Activated naive CD8-positive, alpha-beta T cell treated with anti-CD3 and anti-CD28 coated beads, Interleukin-2, amount 10 ng/mL, durations not matched to agents 7 days and 5 days (primary cell): Measurements from ENCODE around the gene CTXND1. TPM values are rescaled to one million over a fixed set of nuclear protein-coding genes. Genes with fewer than 3 reads are reported as not detected.
"Not testable (repeated sequence)": the region's sequence is repeated elsewhere in the genome, so short reads cannot be mapped to it uniquely, and the experiment has no call there.

ENCODE experiments used
- ATAC-seq: fragments of 150-1000 bp; cut with Tn5 transposase; one replicate; pipeline ENCODE4 v1.10.0; 2021; ENCODE audit warnings: low read depth, moderate library complexity
- POLR2A ChIA-PET: fragments of 350-600 bp; sonication (Branson Sonifier 250); formaldehyde crosslinking; loops from one replicate; lab custom pipeline; 2021; ENCODE audit warnings: antibody characterized with exemption; lab: Charles Lee
- DNase-seq: peaks from one replicate; pipeline ENCODE4 v3.0.0; 2021
- H3K27ac Mint-ChIP-seq: one replicate; pipeline ENCODE4 v1.8.0; 2022; ENCODE audit warnings: mild to moderate bottlenecking, mixed read lengths
- H3K27me3 Mint-ChIP-seq: one replicate; pipeline ENCODE4 v1.8.0; 2022; ENCODE audit warnings: mild to moderate bottlenecking, moderate library complexity, mixed read lengths
- H3K36me3 Mint-ChIP-seq: one replicate; pipeline ENCODE4 v1.8.0; 2021; ENCODE audit warnings: mild to moderate bottlenecking, mixed read lengths
- H3K4me1 Mint-ChIP-seq: one replicate; pipeline ENCODE4 v1.8.0; 2021; ENCODE audit warnings: mixed read lengths
- H3K4me3 Mint-ChIP-seq: one replicate; pipeline ENCODE4 v1.8.0; 2022; ENCODE audit warnings: mild to moderate bottlenecking, moderate library complexity, mixed read lengths
- H3K9me3 Mint-ChIP-seq: one replicate; pipeline ENCODE4 v1.8.0; 2021; ENCODE audit warnings: mixed read lengths
- total RNA-seq, 2 experiments: library from RNA; stranded (reverse); gene quantifications; one replicate each; pipeline ENCODE4 v1.2.3, GENCODE V29; 2021

Gene CTXND1
- total RNA-seq, 2 experiments from 2014 or later, result not detected

DNA sequence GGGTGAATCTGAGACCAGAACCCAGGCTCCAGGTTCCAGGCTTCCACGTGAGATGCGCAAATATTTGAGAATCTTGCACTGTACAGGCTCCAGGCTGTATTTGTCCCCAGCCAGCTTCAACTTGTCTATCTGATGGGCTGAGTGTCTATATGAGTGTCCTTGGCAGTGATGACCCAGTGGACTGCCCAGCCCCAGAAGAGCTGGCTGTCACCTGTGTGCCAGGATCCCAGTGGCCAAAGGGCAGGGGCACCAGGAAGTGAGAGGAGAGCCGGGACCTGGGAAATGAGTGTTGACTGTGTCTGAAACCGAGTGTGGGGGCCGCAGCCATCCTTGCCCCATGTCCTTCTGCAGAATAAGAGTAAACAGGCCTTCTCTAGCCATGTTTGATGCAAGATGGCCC, 88.8 kb downstream of the CTXND1 start:
- DNase-seq (no peak), ATAC-seq (no peak)
- Mint-ChIP-seq H3K9me3 (peaks cover 2% of the 10 kb centered on the region), H3K36me3 (peaks cover 44% of the 10 kb centered on the region), H3K27ac (no peak overlapping the region), H3K4me1 (peaks cover 22% of the 10 kb centered on the region), H3K27me3 (no peaks in the 10 kb centered on the region), H3K4me3 (no peak overlapping the region)
- POLR2A ChIA-PET, result no interaction called here

GRCh38 chr15:80162059-80162554, 89.9 kb downstream of the CTXND1 start:
- POLR2A ChIA-PET, result no interaction called here
- no peak for DNase-seq
- peaks cover 2% of the 10 kb centered on the region for H3K9me3 Mint-ChIP-seq
- no peak overlapping the region for H3K4me3 Mint-ChIP-seq
- peaks cover 20% of the 10 kb centered on the region for H3K4me1 Mint-ChIP-seq
- ATAC-seq, result no peak
- no peak overlapping the region for H3K27ac Mint-ChIP-seq
- H3K36me3 Mint-ChIP-seq, result peaks cover 43% of the 10 kb centered on the region
- H3K27me3 Mint-ChIP-seq, result no peaks in the 10 kb centered on the region

DNA sequence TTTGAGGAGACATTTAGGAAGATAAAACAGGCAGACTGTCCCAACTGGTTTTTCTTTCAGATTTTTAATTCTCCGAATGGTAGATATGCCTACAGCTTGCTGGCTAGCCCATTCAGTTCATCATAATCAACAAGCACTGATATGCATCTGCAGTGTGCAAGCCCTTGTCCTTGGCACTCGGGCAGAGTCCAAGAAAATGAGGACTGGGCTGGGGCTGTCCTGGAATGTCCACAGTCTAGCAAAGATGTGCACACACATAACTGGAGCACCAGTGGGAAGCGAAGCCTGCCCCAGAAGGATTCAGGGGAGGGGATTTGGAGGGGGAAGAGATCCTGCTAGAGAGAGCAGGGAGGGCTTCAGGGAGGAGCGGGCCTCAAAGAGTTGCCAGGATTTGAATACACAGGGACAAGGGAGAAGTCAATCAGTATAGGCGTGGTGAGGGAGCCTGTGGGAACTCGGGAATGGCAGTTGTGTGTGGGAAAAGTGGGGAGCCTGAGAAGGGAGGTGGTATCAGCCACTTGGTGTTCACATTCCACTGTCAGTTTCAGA, 90.5 kb downstream of the CTXND1 start:
- H3K4me1 Mint-ChIP-seq, result peaks cover 19% of the 10 kb centered on the region
- peaks cover 43% of the 10 kb centered on the region for H3K36me3 Mint-ChIP-seq
- peaks cover 2% of the 10 kb centered on the region for H3K9me3 Mint-ChIP-seq
- ATAC-seq, result no peak
- H3K4me3 Mint-ChIP-seq, result no peak overlapping the region
- POLR2A ChIA-PET, result interaction anchor here (0.5 to 2.1 kb wide), 4 partner anchors 13 to 194 kb away, joined by 3 to 15 read pairs (median 4); partner anchors contain the start of gene ZFAND6
- DNase-seq, result no peak
- no peaks in the 10 kb centered on the region for H3K27me3 Mint-ChIP-seq
- peak overlapping the region; percentile 89 for H3K27ac Mint-ChIP-seq

- Mint-ChIP-seq H3K4me3 (peak overlapping the region; percentile 42), H3K4me1 (peaks cover 20% of the 10 kb centered on the region), H3K36me3 (peaks cover 44% of the 10 kb centered on the region), H3K9me3 (peaks cover 2% of the 10 kb centered on the region), H3K27me3 (no peaks in the 10 kb centered on the region), H3K27ac (peak overlapping the region; percentile 89)
- POLR2A ChIA-PET, result interaction anchor here (0.5 to 2.1 kb wide), 9 partner anchors 9 to 306 kb away, joined by 3 to 15 read pairs (median 3); partner anchors contain the start of gene ZFAND6
- DNase-seq (peak; percentile 59), ATAC-seq (peak; percentile 98)
Observed at GRCh38 chr15:80160570-80161156, 91.3 kb downstream of the CTXND1 start.

DNA sequence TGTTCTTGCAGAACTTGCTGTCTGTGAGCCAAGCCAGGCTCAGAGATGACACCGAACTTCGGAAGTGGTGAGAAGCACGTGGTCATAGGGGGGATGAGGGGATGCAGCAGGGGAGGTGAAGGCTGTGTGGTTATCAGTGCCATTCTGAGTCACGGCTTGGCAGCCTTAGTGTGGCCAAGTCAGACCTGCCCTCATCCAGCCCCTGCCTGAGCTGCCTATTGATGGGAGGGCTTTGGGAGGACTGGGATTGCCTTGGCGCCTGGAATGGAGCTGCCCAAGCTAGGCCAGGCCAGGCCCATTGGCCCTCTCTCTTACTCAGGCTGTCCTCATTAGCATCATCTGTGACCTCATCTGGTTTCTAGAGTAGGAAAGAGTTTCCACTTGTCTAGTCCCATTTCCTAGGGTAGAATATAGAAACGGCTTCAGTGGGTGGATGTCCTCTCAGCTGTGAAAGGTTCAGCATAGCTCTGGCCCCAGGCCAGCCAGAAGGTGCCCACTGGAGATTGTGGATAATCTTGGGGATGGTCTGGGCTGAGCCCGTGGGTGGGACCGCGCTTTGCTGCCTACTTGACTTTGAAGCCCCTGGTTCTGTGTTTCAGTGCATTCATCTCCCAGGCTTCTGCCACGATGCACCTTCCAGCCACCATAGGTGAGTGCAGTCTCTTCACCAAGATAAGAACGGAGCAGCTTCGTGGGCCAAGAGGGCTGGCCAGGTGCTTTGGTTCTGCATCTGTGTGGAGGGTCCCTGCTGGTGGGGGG, 92.0 kb downstream of the CTXND1 start:
- peaks cover 2% of the 10 kb centered on the region for H3K9me3 Mint-ChIP-seq
- no peaks in the 10 kb centered on the region for H3K27me3 Mint-ChIP-seq
- H3K36me3 Mint-ChIP-seq, result peaks cover 50% of the 10 kb centered on the region
- DNase-seq (no peak), ATAC-seq (no peak)
- H3K4me3 Mint-ChIP-seq, result no peak overlapping the region
- peaks cover 26% of the 10 kb centered on the region for H3K4me1 Mint-ChIP-seq
- POLR2A ChIA-PET, result interaction anchor here (0.8 to 2.1 kb wide), 6 partner anchors 8 to 264 kb away, joined by 3 to 15 read pairs (median 3); partner anchors contain the start of gene ZFAND6
- H3K27ac Mint-ChIP-seq, result peak overlapping the region; percentile 89

- DNase-seq (no peak), ATAC-seq (no peak)
- Mint-ChIP-seq H3K9me3 (peaks cover 2% of the 10 kb centered on the region), H3K36me3 (peaks cover 50% of the 10 kb centered on the region), H3K27me3 (no peaks in the 10 kb centered on the region), H3K4me3 (no peak overlapping the region), H3K4me1 (peaks cover 31% of the 10 kb centered on the region), H3K27ac (peak overlapping the region; percentile 72)
- POLR2A ChIA-PET, result no interaction called here
Observed at GRCh38 chr15:80159301-80159700, 92.7 kb downstream of the CTXND1 start.

- H3K4me1 Mint-ChIP-seq, result peaks cover 39% of the 10 kb centered on the region
- ATAC-seq (no peak), DNase-seq (no peak)
- no peak overlapping the region for H3K27ac Mint-ChIP-seq
- H3K9me3 Mint-ChIP-seq, result no peaks in the 10 kb centered on the region
- H3K27me3 Mint-ChIP-seq, result no peaks in the 10 kb centered on the region
- POLR2A ChIA-PET, result interaction anchor here (1.1 kb wide), 1 partner anchor 97 kb away, joined by 5 read pairs; the partner anchor contains the start of gene ZFAND6
- H3K36me3 Mint-ChIP-seq, result peaks cover 35% of the 10 kb centered on the region
- H3K4me3 Mint-ChIP-seq, result no peak overlapping the region
Observed at GRCh38 chr15:80157215-80157614, 94.8 kb downstream of the CTXND1 start.

DNA sequence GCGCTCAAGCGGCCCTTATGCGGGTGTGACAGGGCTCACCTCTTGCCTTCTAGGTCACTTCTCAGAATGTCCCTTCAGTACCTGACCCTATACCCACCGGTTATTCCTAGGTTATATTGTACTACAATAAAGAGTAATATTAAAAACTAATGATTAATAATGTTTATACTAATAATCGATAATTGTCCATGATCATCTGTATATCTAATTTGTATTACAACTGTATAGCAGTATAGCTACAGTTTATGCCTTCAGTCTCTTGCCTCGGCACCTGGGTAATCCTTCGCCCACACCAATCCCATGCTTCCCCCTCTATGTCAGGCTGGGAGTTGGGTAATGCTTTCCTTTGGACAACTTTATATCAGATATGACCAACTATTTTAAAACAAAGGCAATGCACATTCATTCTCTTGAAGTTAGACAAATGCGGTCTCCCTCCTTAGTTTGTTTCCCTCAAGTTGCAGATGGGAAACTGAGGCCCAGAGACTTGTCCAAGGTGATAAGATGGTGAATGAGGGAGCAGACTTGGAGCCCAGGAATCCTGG, 95.8 kb downstream of the CTXND1 start:
- Mint-ChIP-seq H3K9me3 (no peaks in the 10 kb centered on the region), H3K4me1 (peaks cover 40% of the 10 kb centered on the region), H3K27me3 (no peaks in the 10 kb centered on the region), H3K4me3 (no peak overlapping the region), H3K36me3 (peaks cover 30% of the 10 kb centered on the region), H3K27ac (no peak overlapping the region)
- DNase-seq (no peak), ATAC-seq (no peak)
- POLR2A ChIA-PET, result interaction anchor here (1.1 kb wide), 1 partner anchor 96 kb away, joined by 5 read pairs; the partner anchor contains the start of gene ZFAND6

DNA sequence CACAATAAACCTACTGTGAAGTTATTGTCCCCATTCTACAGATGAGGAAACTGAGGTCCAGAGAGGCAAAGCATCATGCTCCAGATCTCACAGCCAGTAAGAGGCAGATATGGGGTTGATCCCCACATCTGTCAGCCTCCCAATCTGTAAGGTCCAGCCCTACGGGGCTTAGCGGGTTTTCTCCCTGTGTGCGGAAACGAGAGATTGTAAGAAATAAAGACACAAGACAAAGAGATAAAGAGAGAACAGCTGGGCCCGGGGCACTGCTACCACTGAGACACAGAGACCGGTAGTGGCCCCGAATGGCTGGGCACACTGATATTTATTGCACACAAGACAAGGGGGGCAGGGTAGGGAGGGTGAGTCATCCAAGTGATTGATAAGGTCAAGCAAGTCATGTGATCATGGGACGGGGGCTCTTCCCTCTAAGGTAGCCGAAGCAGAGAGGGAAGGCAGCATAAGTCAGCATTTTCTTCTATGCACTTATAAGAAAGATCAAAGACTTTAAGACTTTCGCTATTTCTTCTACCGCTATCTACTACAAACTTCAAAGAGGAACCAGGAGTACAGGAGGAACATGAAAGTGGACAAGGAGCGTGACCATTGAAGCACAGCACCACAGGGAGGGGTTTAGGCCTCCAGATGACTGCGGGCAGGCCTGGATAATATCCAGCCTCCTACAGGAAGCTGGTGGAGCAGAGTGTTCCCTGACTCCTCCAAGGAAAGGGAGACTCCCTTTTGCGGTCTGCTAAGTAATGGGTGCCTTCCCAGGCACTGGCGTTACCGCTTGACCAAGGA, 96.4 kb downstream of the CTXND1 start:
- ATAC-seq, DNase-seq, H3K27me3 Mint-ChIP-seq, H3K4me3 Mint-ChIP-seq, H3K9me3 Mint-ChIP-seq, POLR2A ChIA-PET: not testable (repeated sequence)
- H3K4me1 Mint-ChIP-seq, result peaks cover 35% of the 10 kb centered on the region
- H3K36me3 Mint-ChIP-seq, result peaks cover 26% of the 10 kb centered on the region
- H3K27ac Mint-ChIP-seq, result peak overlapping the region; percentile 76

DNA sequence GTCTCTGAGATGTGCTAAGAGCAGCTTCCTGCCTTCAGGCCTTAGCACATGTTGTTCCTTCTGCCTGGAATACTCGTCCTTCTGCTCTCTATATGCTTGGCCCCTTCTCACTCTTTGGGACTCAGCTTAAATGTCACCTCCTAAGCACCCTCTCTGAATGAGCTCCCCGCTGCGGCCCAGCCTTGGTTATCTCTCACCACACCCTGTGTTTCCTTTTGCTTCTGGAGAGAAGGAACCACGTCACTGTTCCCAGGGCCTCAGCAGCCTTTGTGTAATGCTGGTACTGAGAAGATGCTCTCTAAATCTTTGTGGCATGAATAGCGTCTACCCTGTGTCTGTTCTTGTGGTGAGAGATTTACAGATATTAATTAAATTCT, 97.0 kb downstream of the CTXND1 start:
- peaks cover 31% of the 10 kb centered on the region for H3K4me1 Mint-ChIP-seq
- no peaks in the 10 kb centered on the region for H3K27me3 Mint-ChIP-seq
- H3K36me3 Mint-ChIP-seq, result peaks cover 22% of the 10 kb centered on the region
- no peaks in the 10 kb centered on the region for H3K9me3 Mint-ChIP-seq
- no peak for DNase-seq
- POLR2A ChIA-PET, result no interaction called here
- H3K4me3 Mint-ChIP-seq, result peak overlapping the region; percentile 94
- peak overlapping the region; percentile 76 for H3K27ac Mint-ChIP-seq
- ATAC-seq, result no peak

DNA sequence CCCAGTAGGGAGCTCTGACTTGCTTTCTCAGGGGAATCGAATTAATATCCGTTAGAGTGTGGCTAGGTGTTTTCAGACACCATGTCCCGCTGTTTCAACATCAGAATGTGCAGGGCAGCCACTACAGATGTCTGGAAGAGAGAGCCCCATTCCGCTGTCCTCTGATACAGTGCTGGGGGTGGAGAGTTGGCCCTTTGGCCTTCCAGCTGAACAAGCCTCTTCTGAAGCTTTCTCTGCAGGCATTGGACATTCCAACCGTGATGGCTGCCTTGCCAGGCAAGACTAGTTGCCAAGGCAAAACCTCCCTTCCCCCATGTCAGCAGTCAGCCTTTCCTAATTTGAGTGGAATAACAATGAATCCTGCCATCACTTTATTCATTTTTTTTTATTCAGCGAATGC, 97.7 kb downstream of the CTXND1 start:
- H3K27ac Mint-ChIP-seq, result peak overlapping the region; percentile 76
- H3K9me3 Mint-ChIP-seq, result no peaks in the 10 kb centered on the region
- POLR2A ChIA-PET, result interaction anchor here (2.1 kb wide), 1 partner anchor 94 kb away, joined by 12 read pairs; the partner anchor contains the start of gene ZFAND6
- H3K4me3 Mint-ChIP-seq, result peak overlapping the region; percentile 94
- peaks cover 25% of the 10 kb centered on the region for H3K4me1 Mint-ChIP-seq
- no peaks in the 10 kb centered on the region for H3K27me3 Mint-ChIP-seq
- no peak for ATAC-seq
- no peak for DNase-seq
- peaks cover 17% of the 10 kb centered on the region for H3K36me3 Mint-ChIP-seq

DNA sequence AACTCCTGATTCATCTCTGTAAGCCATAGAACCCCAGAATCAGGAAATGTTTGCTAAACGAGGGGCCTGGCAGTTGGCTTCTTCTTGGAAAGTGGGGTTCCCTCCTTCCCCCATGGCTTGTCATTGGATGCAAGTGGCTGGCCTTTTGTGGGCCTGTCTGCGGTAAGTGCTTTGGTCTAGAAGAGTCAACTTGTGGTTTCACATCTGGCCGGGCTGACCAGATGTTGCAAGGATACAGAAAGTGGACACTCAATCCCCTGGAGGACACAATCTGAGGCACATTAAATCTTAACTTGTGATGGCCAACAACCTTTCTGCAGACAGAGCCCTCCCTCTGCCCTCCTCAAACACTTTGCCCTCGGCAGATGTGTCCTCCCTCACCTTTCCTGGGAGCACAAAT, 98.1 kb downstream of the CTXND1 start:
- Mint-ChIP-seq H3K27ac (peak overlapping the region; percentile 76), H3K9me3 (no peaks in the 10 kb centered on the region)

More for the DNA sequence above, 98.1 kb downstream of the CTXND1 start:
- Mint-ChIP-seq H3K27me3 (peaks cover 3% of the 10 kb centered on the region), H3K4me1 (peaks cover 24% of the 10 kb centered on the region), H3K36me3 (peaks cover 15% of the 10 kb centered on the region), H3K4me3 (peak overlapping the region; percentile 94)
- no peak for ATAC-seq
- no peak for DNase-seq
- POLR2A ChIA-PET, result interaction anchor here (0.8 to 2.1 kb wide), 3 partner anchors 77 to 231 kb away, joined by 3 to 12 read pairs (median 6); partner anchors contain the start of gene ZFAND6
